GM18502 (cell line): ENCODE data around the gene UGT1A3.
"Not testable (repeated sequence)": the region's sequence is repeated elsewhere in the genome, so short reads cannot be mapped to it uniquely, and the experiment has no call there.

Source experiments
- ATAC-seq: cut with Tn5 transposase; IDR thresholded peaks from one replicate; pipeline ENCODE4 v1.9.1; 2021; ENCODE audit warnings: mild to moderate bottlenecking; ENCODE audit not compliant: unreplicated experiment, poor library complexity

The UGT1A3 gene

GRCh38 chr2:233728723-233729301, at the start of gene UGT1A3:
Gene UGT1A3, plus strand, starts transcription at chr2:233729042. Its CDS starts 85 bp downstream, at chr2:233729127.
- no peak for ATAC-seq

DNA sequence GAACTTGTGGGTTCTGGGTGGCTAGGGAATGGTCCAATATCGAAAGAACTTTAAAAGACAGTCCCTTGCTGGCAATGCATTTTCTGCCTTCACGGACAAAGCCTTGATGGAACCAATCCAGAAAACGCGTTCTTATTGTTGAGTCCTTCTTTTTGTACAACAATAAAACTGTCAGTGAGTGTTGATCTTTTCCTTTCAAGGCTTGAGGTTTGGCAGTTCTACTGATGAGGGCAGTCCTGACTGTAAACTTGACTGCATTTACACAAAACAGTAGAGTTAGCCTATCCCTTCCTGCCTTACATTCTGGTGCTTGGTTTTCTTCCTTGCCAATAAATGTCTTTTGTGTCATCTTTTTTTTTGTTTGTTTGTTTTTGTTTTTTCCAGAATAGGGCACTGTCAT, 49.6 kb upstream of the UGT1A3 start:
- ATAC-seq = no peak

DNA sequence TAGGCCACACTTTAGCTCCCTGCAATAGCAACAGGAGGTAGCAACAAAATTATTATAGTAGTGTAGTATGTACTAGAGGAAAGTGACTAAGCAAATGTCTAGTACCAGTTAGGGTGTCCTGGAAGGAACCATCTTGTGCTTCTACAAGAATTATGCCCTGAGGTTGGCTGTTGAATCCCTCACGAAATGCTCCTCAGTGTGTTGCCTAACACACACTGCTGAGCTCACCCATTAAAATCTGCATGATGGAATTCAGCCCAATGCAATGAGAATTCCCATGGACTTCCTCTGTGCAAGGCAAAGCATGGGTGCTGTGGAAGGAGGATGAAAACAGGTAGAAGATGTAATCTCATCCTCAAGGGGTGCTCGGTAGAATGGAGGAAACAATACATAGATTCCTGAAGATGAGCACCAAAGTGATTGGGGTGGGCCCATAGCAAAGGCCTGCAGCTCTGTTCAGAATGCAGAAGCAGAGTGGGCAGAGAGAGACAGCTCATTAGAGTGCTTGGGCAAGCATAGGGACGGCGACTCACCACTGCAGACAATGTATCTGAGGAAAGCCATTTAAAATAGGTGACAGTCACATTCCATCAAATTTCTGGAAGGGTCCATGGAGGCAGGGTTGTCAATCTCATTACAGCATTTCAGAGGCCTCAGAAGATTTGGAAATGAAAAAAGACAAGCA, 48.3 kb upstream of the UGT1A3 start:
- no peak for ATAC-seq

GRCh38 chr2:233681521-233682099, 47.2 kb upstream of the UGT1A3 start, which contains the start of gene UGT1A7:
Gene UGT1A7, plus strand, starts transcription at chr2:233681901. Its CDS starts 37 bp downstream, at chr2:233681938.
- no peak for ATAC-seq

GRCh38 chr2:233684640-233685039, 44.2 kb upstream of the UGT1A3 start:
- no peak for ATAC-seq

GRCh38 chr2:233686928-233687327, 41.9 kb upstream of the UGT1A3 start:
- no peak for ATAC-seq

- ATAC-seq = no peak
Observed at GRCh38 chr2:233688341-233688740, 40.5 kb upstream of the UGT1A3 start.

GRCh38 chr2:233689031-233689430, 39.8 kb upstream of the UGT1A3 start:
- ATAC-seq = no peak

DNA sequence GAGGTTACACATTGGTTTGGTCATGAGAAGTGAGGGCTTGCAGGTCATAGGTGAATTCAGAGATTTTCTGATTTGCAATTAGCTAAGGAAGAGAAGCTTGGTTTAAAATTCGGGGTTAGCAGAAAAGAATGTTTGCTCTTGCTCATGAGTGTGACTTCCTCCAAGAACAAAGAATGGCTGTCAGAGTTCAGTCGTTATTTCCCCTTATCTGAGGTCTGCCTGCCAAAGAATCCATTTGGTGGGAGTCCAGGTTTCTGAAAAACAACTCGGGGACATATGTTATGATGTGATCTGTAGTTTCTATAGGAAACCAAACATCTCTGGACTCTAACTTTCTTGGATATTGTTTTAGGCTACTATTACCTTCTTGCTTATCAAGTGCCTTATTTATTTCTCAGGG, 39.3 kb upstream of the UGT1A3 start:
- ATAC-seq = no peak

DNA sequence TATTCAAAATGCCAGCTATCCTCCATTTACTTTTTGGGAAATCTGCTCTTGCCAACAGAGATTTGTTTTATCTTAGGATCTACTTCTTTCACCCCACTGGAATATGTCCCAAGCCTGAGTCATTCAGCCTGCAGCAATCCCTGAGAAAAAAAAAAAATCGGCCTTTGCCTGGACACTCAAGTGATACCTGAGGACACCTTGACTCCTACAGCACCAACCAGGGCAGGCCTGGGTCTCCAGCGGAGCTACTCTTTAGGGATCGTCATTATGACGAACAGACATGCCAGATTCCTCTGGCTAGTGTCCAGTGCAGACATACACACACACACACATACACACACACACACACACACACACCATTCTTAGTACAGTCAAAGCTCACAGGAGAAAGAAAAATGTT, 38.4 kb upstream of the UGT1A3 start:
- no peak for ATAC-seq

GRCh38 chr2:233691443-233692433, 37.1 kb upstream of the UGT1A3 start:
- no peak for ATAC-seq

DNA sequence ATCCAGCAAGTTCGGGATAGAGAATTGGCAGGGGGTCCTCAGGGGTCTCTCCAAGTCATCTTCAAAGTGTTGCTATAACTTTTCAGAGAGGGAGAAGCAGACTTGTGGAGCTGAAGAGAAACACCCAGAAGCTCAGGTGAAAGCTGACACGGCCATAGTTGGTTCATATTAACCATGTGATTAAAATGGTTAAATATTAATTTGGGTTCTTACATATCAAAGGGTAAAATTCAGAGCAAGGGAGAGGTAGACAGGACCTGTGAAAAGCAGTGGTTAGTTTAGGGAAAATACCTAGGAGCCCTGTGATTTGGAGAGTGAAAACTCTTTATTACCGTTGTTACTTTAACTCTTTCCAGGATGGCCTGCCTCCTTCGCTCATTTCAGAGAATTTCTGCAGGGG, 36.2 kb upstream of the UGT1A3 start, which contains the start of gene UGT1A6:
UGT1A6 (plus strand) TSS at position 243 of the 400 bp plus-strand sequence; CDS start at position 358, 115 bp downstream.
- ATAC-seq = no peak

DNA sequence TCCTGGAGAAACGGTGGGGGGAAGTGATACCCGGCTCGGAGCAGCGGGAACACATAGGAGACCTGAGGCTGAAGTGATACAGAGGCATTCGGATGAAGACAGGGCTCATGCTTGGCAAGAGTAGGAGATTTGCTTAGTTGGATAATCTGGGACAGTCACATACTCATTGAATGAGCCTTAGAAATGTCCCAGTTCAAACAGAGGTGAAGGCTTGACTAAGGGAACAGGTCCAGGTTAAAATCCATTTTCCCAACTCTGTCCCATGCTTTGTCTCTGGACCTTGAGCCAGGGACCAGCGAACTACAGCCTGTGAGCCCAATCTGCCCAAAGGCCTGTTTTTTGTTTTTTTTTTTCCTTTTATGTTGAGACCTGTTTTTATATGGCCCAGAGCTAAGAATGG, 34.9 kb upstream of the UGT1A3 start:
- ATAC-seq = no peak

DNA sequence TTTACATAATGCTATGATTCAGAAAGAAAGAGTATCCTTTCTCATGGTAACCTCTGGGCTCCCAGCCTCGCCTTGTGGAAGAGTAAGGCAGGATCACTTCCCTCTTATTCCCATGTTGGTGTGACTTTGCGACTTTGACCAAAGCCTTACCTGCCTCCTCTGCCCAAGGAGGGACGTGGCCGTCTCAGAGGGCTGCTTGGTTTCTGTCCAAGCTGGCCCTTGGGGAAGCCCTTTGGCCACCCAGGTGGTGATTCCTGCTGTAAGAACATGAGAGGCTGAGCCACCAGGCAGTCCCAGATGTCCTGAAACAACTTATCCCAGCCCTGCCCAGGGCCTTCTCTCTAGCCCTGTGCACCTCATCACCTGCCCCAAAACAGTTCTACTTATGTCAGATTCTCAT, 30.1 kb upstream of the UGT1A3 start:
- ATAC-seq = no peak

GRCh38 chr2:233699424-233700027, 29.3 kb upstream of the UGT1A3 start:
- ATAC-seq = no peak

GRCh38 chr2:233700028-233700635, 28.7 kb upstream of the UGT1A3 start:
- no peak for ATAC-seq

GRCh38 chr2:233700842-233701241, 28.0 kb upstream of the UGT1A3 start:
- not testable (repeated sequence) for ATAC-seq

GRCh38 chr2:233702238-233702637, 26.6 kb upstream of the UGT1A3 start:
- no peak for ATAC-seq

DNA sequence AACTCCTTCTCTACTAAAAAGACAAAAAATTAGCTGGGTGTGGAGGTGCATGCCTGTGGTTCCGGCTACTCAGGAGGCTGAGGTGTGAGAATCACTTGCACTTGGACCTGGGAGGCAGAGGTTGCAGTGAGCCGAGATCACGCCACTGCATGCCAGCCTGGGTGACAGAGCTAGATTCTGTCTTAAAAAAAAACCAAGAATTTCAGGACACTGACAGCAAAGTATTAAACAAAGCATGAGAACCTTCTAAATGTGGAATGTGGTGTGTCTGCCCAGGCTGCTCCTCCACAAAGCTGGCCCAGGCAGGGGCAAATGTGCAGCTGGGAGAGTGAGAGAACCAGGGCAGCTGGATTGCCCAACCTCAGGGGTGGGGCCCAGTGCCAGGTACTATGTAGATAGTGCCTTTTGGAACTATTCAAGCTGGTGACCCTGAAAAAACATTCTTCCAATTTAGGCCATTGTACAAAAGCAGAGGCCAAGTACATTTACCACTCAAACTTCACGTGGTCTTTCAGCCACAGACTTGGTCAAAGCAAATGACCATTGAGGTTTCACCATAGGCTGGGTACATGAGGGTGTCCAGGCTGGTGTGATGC, 22.8 kb upstream of the UGT1A3 start:
- no peak for ATAC-seq
